ENCODE data around the gene GTF3C6. TPM values are rescaled to one million over a fixed set of nuclear protein-coding genes. Genes with fewer than 3 reads are reported as not detected.

GTF3C6 gene
- total RNA-seq, 2 donors from 2014 or later, result 75.6 to 87.4 TPM

DNA sequence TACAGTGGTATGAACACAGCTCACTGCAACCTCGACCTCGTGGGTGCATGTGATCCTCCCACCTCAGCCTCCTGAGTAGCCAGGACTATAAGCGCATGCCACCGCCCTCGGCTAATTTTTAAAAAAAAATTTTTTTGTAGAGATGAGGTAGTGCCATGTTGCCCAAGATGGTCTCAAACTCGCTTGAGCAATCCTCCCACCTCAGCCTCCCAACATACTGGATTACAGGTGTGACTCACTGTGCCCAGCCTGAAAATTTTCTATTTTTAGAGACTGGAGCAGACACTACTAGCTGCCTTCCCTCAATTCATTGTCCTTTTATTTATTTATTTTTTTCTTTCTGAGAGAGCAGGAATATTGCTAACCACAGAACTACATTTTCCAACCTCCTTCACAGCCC is 20.3 kb upstream of the GTF3C6 start:
- no peak for TF ChIP-seq CTCF (IDR thresholded peaks at IDR 0.05)

DNA sequence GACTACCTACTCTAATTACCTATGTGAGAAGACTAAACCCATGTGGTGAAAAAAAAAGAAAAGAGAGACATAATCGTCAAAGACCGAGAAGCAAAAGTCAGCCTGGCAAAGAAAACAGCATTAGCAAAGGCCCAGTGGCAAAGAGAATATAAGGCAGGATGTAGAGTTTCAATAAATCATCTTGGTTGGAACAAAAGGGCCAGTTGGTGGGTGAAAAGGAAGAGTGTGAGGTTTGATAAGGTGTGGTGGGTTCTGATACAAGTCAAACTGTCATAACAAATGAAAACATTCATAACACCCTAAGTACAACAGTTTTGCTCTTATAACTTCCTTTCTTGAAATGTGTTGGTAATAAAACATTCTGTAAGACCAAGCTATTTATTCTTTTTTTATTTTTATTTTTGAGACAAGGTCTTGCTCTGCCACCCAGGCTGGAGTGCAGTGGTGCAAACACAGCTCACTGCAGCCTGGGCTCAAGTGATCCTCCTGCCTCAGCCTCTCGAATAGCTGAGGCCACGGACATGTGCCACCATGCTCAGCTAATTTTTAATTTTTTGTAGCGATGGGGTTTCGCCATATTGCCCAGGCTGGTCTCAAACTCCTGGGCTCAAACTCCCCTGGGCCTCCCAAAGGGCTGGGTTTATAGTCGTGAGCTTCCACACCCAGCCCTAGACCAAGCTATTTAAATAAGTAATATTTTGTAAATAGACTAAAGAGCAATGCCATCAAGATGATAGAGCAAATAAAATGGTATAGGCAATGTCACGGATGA is 18.9 kb upstream of the GTF3C6 start:
- no peaks in the 10 kb centered on the region for H3K36me3 ChIP-seq
- H3K9ac ChIP-seq (ENCODE audit: low read depth in 2 of 2, low read length in 2 of 2), result no peak overlapping the region
- H3K27me3 ChIP-seq, result no peaks in the 10 kb centered on the region
- no peak for TF ChIP-seq CTCF (IDR thresholded peaks at IDR 0.05)
- H3K9me3 ChIP-seq, result no peaks in the 10 kb centered on the region
- H3K4me1 ChIP-seq, result no peaks in the 10 kb centered on the region
- no peak for DNase-seq
- H3K4me3 ChIP-seq, result no peak overlapping the region
- intact Hi-C loops (cut with DNase I), result no loop called here
- H3K27ac ChIP-seq, result no peak overlapping the region

More for the DNA sequence above, 20.3 kb upstream of the GTF3C6 start:
- Histone ChIP-seq H3K4me1 (no peaks in the 10 kb centered on the region), H3K36me3 (no peaks in the 10 kb centered on the region), H3K4me3 (no peak overlapping the region), H3K9ac (ENCODE audit: low read depth in 2 of 2, low read length in 2 of 2) (no peak overlapping the region), H3K9me3 (no peaks in the 10 kb centered on the region), H3K27ac (no peak overlapping the region), H3K27me3 (no peaks in the 10 kb centered on the region)
- no peak for DNase-seq
- intact Hi-C loops (cut with DNase I), result no loop called here

DNA sequence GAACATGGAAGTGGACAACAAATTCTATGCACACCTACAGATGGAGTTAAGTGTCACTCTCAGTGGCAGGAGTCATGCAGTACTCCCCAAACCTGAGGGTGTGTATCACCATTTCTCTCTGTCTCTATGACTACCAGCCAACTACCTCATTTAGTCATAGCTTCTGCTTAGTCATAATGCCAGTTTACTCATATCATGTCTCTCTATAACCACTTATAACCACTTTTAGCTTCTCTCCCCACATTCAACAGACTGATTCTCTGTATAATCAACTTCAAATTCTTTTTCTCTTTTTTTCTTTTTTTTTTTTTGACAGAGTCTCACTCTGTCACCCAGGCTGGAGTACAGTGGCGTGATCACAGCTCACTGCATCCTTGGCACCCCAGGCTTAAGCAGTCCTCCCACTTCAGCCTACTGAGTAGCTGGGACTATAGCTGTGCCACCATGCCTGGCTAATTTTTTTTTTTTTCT is 13.8 kb upstream of the GTF3C6 start:
- no peak for DNase-seq
- intact Hi-C loops (cut with DNase I), result loop anchor here (5.0 kb wide), 2 partner anchors 57 to 127 kb away; partner anchors contain the start of gene CDK19
- H3K27me3 ChIP-seq, result no peaks in the 10 kb centered on the region
- no peak for TF ChIP-seq CTCF (IDR thresholded peaks at IDR 0.05)
- no peaks in the 10 kb centered on the region for H3K9me3 ChIP-seq
- H3K4me3 ChIP-seq, result no peak overlapping the region
- H3K4me1 ChIP-seq, result no peaks in the 10 kb centered on the region
- H3K27ac ChIP-seq, result no peak overlapping the region
- H3K9ac ChIP-seq (ENCODE audit: low read depth in 2 of 2, low read length in 2 of 2), result no peak overlapping the region
- H3K36me3 ChIP-seq, result no peaks in the 10 kb centered on the region

GRCh38 chr6:110946498-110946897 is 12.0 kb upstream of the GTF3C6 start:
- TF ChIP-seq CTCF (IDR thresholded peaks at IDR 0.05), result no peak
- no peak for DNase-seq
- Histone ChIP-seq H3K36me3 (no peaks in the 10 kb centered on the region), H3K27me3 (no peaks in the 10 kb centered on the region), H3K27ac (no peak overlapping the region), H3K9me3 (no peaks in the 10 kb centered on the region), H3K9ac (ENCODE audit: low read depth in 2 of 2, low read length in 2 of 2) (no peak overlapping the region), H3K4me3 (no peak overlapping the region), H3K4me1 (no peaks in the 10 kb centered on the region)
- intact Hi-C loops (cut with DNase I), result loop anchor here (5.0 kb wide), 2 partner anchors 59 to 129 kb away; partner anchors contain the start of gene CDK19

DNA sequence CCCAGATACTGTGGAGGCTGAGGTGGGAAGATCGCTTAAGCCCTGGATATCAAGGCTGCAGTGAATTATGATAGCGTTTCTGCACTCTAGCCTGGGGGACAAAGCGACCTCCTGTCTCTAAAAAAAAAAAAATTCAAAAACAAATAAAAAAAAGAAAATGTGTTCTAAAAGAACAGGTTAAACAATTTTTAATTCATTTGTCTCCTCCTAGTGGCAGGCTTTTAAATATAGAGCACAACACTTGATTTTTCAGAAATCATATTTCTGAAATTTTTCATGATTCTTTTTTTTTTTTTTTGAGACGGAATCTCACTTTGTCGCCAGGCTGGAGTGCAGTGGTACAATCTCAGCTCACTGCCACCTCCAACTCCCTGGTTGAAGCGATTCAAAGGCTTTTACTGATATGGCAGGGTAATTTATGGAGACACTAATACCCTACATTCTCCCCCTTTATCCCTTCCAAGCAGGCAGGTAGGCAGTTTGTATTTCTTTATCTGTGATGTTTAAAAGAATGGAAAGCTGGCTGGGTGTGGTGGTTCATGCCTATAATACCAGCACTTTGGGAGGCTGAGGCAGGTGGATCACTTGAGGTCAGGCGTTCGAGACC is 8.7 kb upstream of the GTF3C6 start:
- no peak overlapping the region for H3K4me3 ChIP-seq
- no peaks in the 10 kb centered on the region for H3K36me3 ChIP-seq
- H3K27ac ChIP-seq, result no peak overlapping the region
- intact Hi-C loops (cut with DNase I), result loop anchor here (2.0 to 5.0 kb wide), 4 partner anchors 62 to 421 kb away; partner anchors contain the start of gene CDK19
- no peak overlapping the region for H3K9ac ChIP-seq (ENCODE audit: low read depth in 2 of 2, low read length in 2 of 2)
- H3K9me3 ChIP-seq, result no peaks in the 10 kb centered on the region
- no peak for DNase-seq
- no peaks in the 10 kb centered on the region for H3K27me3 ChIP-seq
- no peaks in the 10 kb centered on the region for H3K4me1 ChIP-seq
- TF ChIP-seq CTCF (IDR thresholded peaks at IDR 0.05), result peak; percentile 39
